ENCODE data around the gene ISOC2. TPM values are rescaled to one million over a fixed set of nuclear protein-coding genes. Genes with fewer than 3 reads are reported as not detected.
"Not testable (repeated sequence)": the region's sequence is repeated elsewhere in the genome, so short reads cannot be mapped to it uniquely, and the experiment has no call there.

Gene ISOC2
- total RNA-seq, 1 experiment from 2014 or later: 33.9 TPM

GRCh38 chr19:55443824-55444480 is 17.5 kb downstream of the ISOC2 start:
- no peak for DNase-seq (ENCODE audit: extremely low read depth, low read depth)

GRCh38 chr19:55443045-55443823 is 18.2 kb downstream of the ISOC2 start, which contains the start of gene SHISA7:
Gene SHISA7, minus strand, starts transcription at chr19:55443300. Its CDS starts 437 bp downstream, at chr19:55442863.
- DNase-seq (ENCODE audit: extremely low read depth, low read depth): no peak

GRCh38 chr19:55442372-55442961 is 19.0 kb downstream of the ISOC2 start:
- DNase-seq (ENCODE audit: extremely low read depth, low read depth): no peak

- DNase-seq (ENCODE audit: extremely low read depth, low read depth): no peak
Measured at GRCh38 chr19:55441692-55442321, 19.6 kb downstream of the ISOC2 start.

GRCh38 chr19:55441319-55441691 is 20.1 kb downstream of the ISOC2 start:
- DNase-seq (ENCODE audit: extremely low read depth, low read depth): no peak

- no peak for DNase-seq (ENCODE audit: extremely low read depth, low read depth)
Measured at GRCh38 chr19:55440411-55441105, 20.9 kb downstream of the ISOC2 start.

- no peak for DNase-seq (ENCODE audit: extremely low read depth, low read depth)
Measured at GRCh38 chr19:55439052-55439451, 22.4 kb downstream of the ISOC2 start.

- peak; percentile 63 for DNase-seq (ENCODE audit: extremely low read depth, low read depth)
Measured at GRCh38 chr19:55437410-55437809, 24.0 kb downstream of the ISOC2 start.

- DNase-seq (ENCODE audit: extremely low read depth, low read depth): no peak
Measured at GRCh38 chr19:55436847-55437246, 24.6 kb downstream of the ISOC2 start.

- no peak for DNase-seq (ENCODE audit: extremely low read depth, low read depth)
Measured at GRCh38 chr19:55435020-55435419, 26.4 kb downstream of the ISOC2 start.

- no peak for DNase-seq (ENCODE audit: extremely low read depth, low read depth)
Measured at GRCh38 chr19:55434356-55434919, 27.0 kb downstream of the ISOC2 start.

GRCh38 chr19:55433292-55433691 is 28.1 kb downstream of the ISOC2 start:
- no peak for DNase-seq (ENCODE audit: extremely low read depth, low read depth)

- DNase-seq (ENCODE audit: extremely low read depth, low read depth): no peak
Measured at GRCh38 chr19:55432241-55432959, 29.0 kb downstream of the ISOC2 start.

GRCh38 chr19:55431183-55431582 is 30.3 kb downstream of the ISOC2 start:
- DNase-seq (ENCODE audit: extremely low read depth, low read depth): no peak

- no peak for DNase-seq (ENCODE audit: extremely low read depth, low read depth)
Measured at GRCh38 chr19:55426042-55426441, 35.4 kb downstream of the ISOC2 start.

- DNase-seq (ENCODE audit: extremely low read depth, low read depth): no peak
Measured at GRCh38 chr19:55424518-55424917, 36.9 kb downstream of the ISOC2 start.

GRCh38 chr19:55423225-55424005 is 38.0 kb downstream of the ISOC2 start:
- DNase-seq (ENCODE audit: extremely low read depth, low read depth): no peak

- DNase-seq (ENCODE audit: extremely low read depth, low read depth): not testable (repeated sequence)
Measured at GRCh38 chr19:55421281-55421680, 40.2 kb downstream of the ISOC2 start.

Data from NCI-H460 (cell line).